SK-N-SH treated with all-trans-retinoic acid at 6 μM for 48 hours (cell line): ENCODE data around the gene SNAP91.

Experiments used
- ARNTL ChIP-seq: fragments of 450-650 bp; formaldehyde crosslinking; IDR thresholded peaks from 2 replicates; pipeline ENCODE4 v1.5.0; 2020; ENCODE audit warnings: low read depth, mild to moderate bottlenecking, moderate library complexity, borderline replicate concordance
- CREB5 ChIP-seq: fragments of 250-450 bp; sonication (Bioruptor Pico); IDR thresholded peaks from 2 replicates; pipeline ENCODE4 v1.5.1; 2020; ENCODE audit warnings: low read depth, mild to moderate bottlenecking, moderate library complexity
- CSRNP3 ChIP-seq: fragments of 250-450 bp; sonication (Bioruptor Pico); IDR thresholded peaks from 2 replicates; pipeline ENCODE4 v1.5.1; 2021; ENCODE audit warnings: mild to moderate bottlenecking, moderate library complexity
- ESRRG ChIP-seq: fragments of 250-450 bp; sonication (Bioruptor Pico); IDR thresholded peaks from 2 replicates; pipeline ENCODE4 v1.6.1; 2021; ENCODE audit warnings: mild to moderate bottlenecking
- ISL1 ChIP-seq: fragments of 250-450 bp; sonication (Bioruptor Pico); IDR thresholded peaks from 2 replicates; pipeline ENCODE4 v2.1.2; 2022; ENCODE audit warnings: mild to moderate bottlenecking, moderate library complexity
- RARB ChIP-seq: fragments of 250-450 bp; sonication (Bioruptor Pico); IDR thresholded peaks from 2 replicates; pipeline ENCODE4 v1.8.0; 2021; ENCODE audit warnings: mild to moderate bottlenecking, moderate library complexity
- SNAI2 ChIP-seq: fragments of 250-450 bp; sonication (Bioruptor Pico); IDR thresholded peaks from 2 replicates; pipeline ENCODE4 v1.5.0; 2020; ENCODE audit warnings: mild to moderate bottlenecking, moderate library complexity
- TOX ChIP-seq: fragments of 250-450 bp; sonication (Bioruptor Pico); IDR thresholded peaks from 2 replicates; pipeline ENCODE4 v1.8.0; 2021; ENCODE audit warnings: mild to moderate bottlenecking, moderate library complexity, borderline replicate concordance
- ZFP30 ChIP-seq: fragments of 450-650 bp; formaldehyde crosslinking; IDR thresholded peaks from 2 replicates; pipeline ENCODE4 v1.5.0; 2022; ENCODE audit warnings: mild to moderate bottlenecking, moderate library complexity

GRCh38 chr6:83514466-83514865 is 194.4 kb downstream of the SNAP91 start:
- TF ChIP-seq CREB5 (CRISPR knock-in tag) (no peak), SNAI2 (CRISPR knock-in tag) (no peak), RARB (CRISPR knock-in tag) (no peak), ESRRG (CRISPR knock-in tag) (no peak), CSRNP3 (CRISPR knock-in tag) (no peak), ZFP30 (CRISPR knock-in tag) (no peak), ARNTL (CRISPR knock-in tag) (no peak), ISL1 (CRISPR knock-in tag) (no peak), TOX (CRISPR knock-in tag) (no peak)
